GM12891 (cell line): Measurements from ENCODE around the gene KCNG1.

Source experiments
- PAX5 ChIP-seq: IDR thresholded peaks from 2 replicates; pipeline ENCODE4 v1.6.1; 2011; ENCODE audit warnings: low read length, moderate library complexity, mild to moderate bottlenecking; ENCODE audit not compliant: insufficient read depth, severe bottlenecking
- POLR2A ChIP-seq: IDR thresholded peaks from 2 replicates; pipeline ENCODE4 v1.6.1; 2011; ENCODE audit warnings: low read depth, low read length, control low read depth
- POLR2AphosphoS5 ChIP-seq: IDR thresholded peaks from 2 replicates; pipeline ENCODE4 v1.6.1; 2011; ENCODE audit warnings: low read depth, low read length, control low read depth
- POU2F2 ChIP-seq: IDR thresholded peaks from 2 replicates; pipeline ENCODE4 v1.6.1; 2011; ENCODE audit warnings: low read depth, mild to moderate bottlenecking, control low read depth, low read length, moderate library complexity
- SPI1 ChIP-seq: IDR thresholded peaks from 2 replicates; pipeline ENCODE4 v1.6.1; 2011; ENCODE audit warnings: low read depth, low read length, control low read depth
- TAF1 ChIP-seq: IDR thresholded peaks from 2 replicates; pipeline ENCODE4 v1.6.1; 2011; ENCODE audit warnings: low read depth, low read length, control low read depth

- no peak for TF ChIP-seq POLR2A
- no peak for TF ChIP-seq POLR2AphosphoS5
- no peak for TF ChIP-seq TAF1
- no peak for TF ChIP-seq PAX5
- TF ChIP-seq SPI1: no peak
- no peak for TF ChIP-seq POU2F2
These were observed 11.6 kb upstream of the KCNG1 start for GRCh38 chr20:51034476-51034875.
